H1 (cell line): Measurements from ENCODE around the gene SP8. TPM values are rescaled to one million over a fixed set of nuclear protein-coding genes. Genes with fewer than 3 reads are reported as not detected.

ENCODE experiments used
- CTCF ChIA-PET: fragments of 300-600 bp; sonication (Branson Sonifier 250); formaldehyde crosslinking; loops from one replicate; lab custom pipeline; 2021; ENCODE audit not compliant: partially characterized antibody; lab: Charles Lee
- POLR2A ChIA-PET: fragments of 300-600 bp; sonication (Branson Sonifier 250); formaldehyde crosslinking; loops from one replicate; lab custom pipeline; 2021; ENCODE audit warnings: inconsistent platforms; ENCODE audit not compliant: partially characterized antibody; lab: Charles Lee
- DNase-seq, 2 experiments: peaks; one replicate each; pipeline versions ENCODE4 v3.0.0 to v3.0.0-alpha.2; 2010 to 2022; ENCODE audit warnings: low spot score in 2 of 2, low read depth in 1 of 2, mixed read lengths in 1 of 2
- FAIRE-seq: peaks from 2 replicates; lab custom pipeline; 2011; peaks lifted over from hg19 to GRCh38; lab: Jason Lieb, UNC
- H2AFZ ChIP-seq: 2 replicates; pipeline ENCODE4 v1.8.1; 2012; ENCODE audit warnings: low read length, inconsistent platforms
- H2AK5ac ChIP-seq: 2 replicates; pipeline ENCODE4 v1.6.1; 2013; ENCODE audit warnings: low read depth, low read length
- H2BK120ac ChIP-seq: replicated peaks from 2 replicates; pipeline ENCODE3; 2013; ENCODE audit warnings: low read depth, low read length, inconsistent platforms
- H2BK12ac ChIP-seq: 2 replicates; pipeline ENCODE4 v1.6.1; 2013; ENCODE audit warnings: low read depth, low read length
- H2BK15ac ChIP-seq: 2 replicates; pipeline ENCODE4 v1.6.1; 2013; ENCODE audit warnings: low read length
- H2BK20ac ChIP-seq: 2 replicates; pipeline ENCODE4 v1.6.1; 2013; ENCODE audit warnings: low read length
- H2BK5ac ChIP-seq: 2 replicates; pipeline ENCODE4 v1.6.1; 2013; ENCODE audit warnings: low read depth, low read length
- H3K14ac ChIP-seq: 2 replicates; pipeline ENCODE4 v1.6.1; 2013; ENCODE audit warnings: inconsistent platforms; ENCODE audit not compliant: insufficient read length
- H3K18ac ChIP-seq: 2 replicates; pipeline ENCODE4 v1.6.1; 2013; ENCODE audit warnings: low read length; ENCODE audit errors: extremely low read depth
- H3K23ac ChIP-seq: 2 replicates; pipeline ENCODE4 v1.6.1; 2013; ENCODE audit warnings: inconsistent platforms; ENCODE audit not compliant: insufficient read length
- H3K23me2 ChIP-seq: 2 replicates; pipeline ENCODE4 v1.6.1; 2013; ENCODE audit warnings: low read depth, low read length
- H3K27ac ChIP-seq: 2 replicates; pipeline ENCODE4 v1.6.1; 2011; ENCODE audit warnings: low read depth, low read length, inconsistent platforms
- H3K27me3 ChIP-seq, 4 experiments: replicated peaks in 1 of 4; 1 replicate in 1 of 4; 2 replicates in 3 of 4; pipeline versions ENCODE4 v1.6.1 to v1.8.1; 2011 to 2013; ENCODE audit warnings: low read length in 3 of 4, mild to moderate bottlenecking in 3 of 4, inconsistent platforms in 2 of 4, mixed read lengths in 2 of 4, moderate library complexity in 1 of 4; ENCODE audit not compliant: control insufficient read depth in 3 of 4, insufficient read depth in 3 of 4; ENCODE audit errors: extremely low read depth in 1 of 4
- H3K36me3 ChIP-seq, 4 experiments: 2 replicates each; pipeline versions ENCODE4 v1.6.1 to v1.8.1; 2011 to 2013; ENCODE audit warnings: mild to moderate bottlenecking in 4 of 4, low read length in 3 of 4, moderate library complexity in 2 of 4, control low read depth in 1 of 4, inconsistent platforms in 1 of 4; ENCODE audit not compliant: insufficient read depth in 4 of 4, control insufficient read depth in 2 of 4
- H3K4ac ChIP-seq: replicated peaks from 2 replicates; pipeline ENCODE3; 2013; ENCODE audit warnings: low read length, low read depth, mixed read lengths, inconsistent platforms; ENCODE audit not compliant: insufficient read length
- H3K4me1 ChIP-seq, 4 experiments: replicated peaks in 1 of 4; 1 replicate in 1 of 4; 2 replicates in 3 of 4; pipeline versions ENCODE4 v1.6.1 to v1.8.1; 2011 to 2013; ENCODE audit warnings: low read length in 3 of 4, inconsistent platforms in 2 of 4, mixed read lengths in 1 of 4; ENCODE audit not compliant: insufficient read depth in 4 of 4, control insufficient read depth in 3 of 4
- H3K4me2 ChIP-seq, 2 experiments: 2 replicates each; pipeline versions ENCODE4 v1.6.1 to v1.8.1; 2011 to 2013; ENCODE audit warnings: low read depth in 2 of 2, low read length in 2 of 2, control low read depth in 1 of 2, inconsistent platforms in 1 of 2, mild to moderate bottlenecking in 1 of 2; ENCODE audit not compliant: insufficient read depth in 1 of 2
- H3K4me3 ChIP-seq, 4 experiments: fragments of 200-600, 300-600 bp in 1 of 4; sonication (generic), shearing (Covaris generic), sonication (Bioruptor Twin) in 1 of 4; 2 replicates each; pipeline versions ENCODE4 v1.5.1 to v1.8.1; 2011 to 2016; ENCODE audit warnings: low read length in 4 of 4, low read depth in 3 of 4, control low read depth in 2 of 4, inconsistent platforms in 2 of 4, mild to moderate bottlenecking in 2 of 4, mixed read lengths in 1 of 4, moderate library complexity in 1 of 4; ENCODE audit not compliant: insufficient read depth in 2 of 4; ENCODE audit errors: extremely low read depth in 1 of 4
- H3K56ac ChIP-seq: replicated peaks from 2 replicates; pipeline ENCODE3; 2013; ENCODE audit warnings: low read depth, mild to moderate bottlenecking, mixed read lengths, low read length, inconsistent platforms; ENCODE audit not compliant: insufficient read length
- H3K79me1 ChIP-seq: 2 replicates; pipeline ENCODE4 v1.6.1; 2013; ENCODE audit warnings: low read depth, low read length, control low read depth
- H3K79me2 ChIP-seq, 2 experiments: 2 replicates each; pipeline versions ENCODE4 v1.6.1 to v1.8.1; 2012 to 2013; ENCODE audit warnings: low read length in 2 of 2, mild to moderate bottlenecking in 2 of 2, inconsistent platforms in 1 of 2; ENCODE audit not compliant: insufficient read depth in 2 of 2, control insufficient read depth in 1 of 2
- H3K9ac ChIP-seq, 4 experiments: replicated peaks in 1 of 4; 1 replicate in 1 of 4; 2 replicates in 3 of 4; pipeline versions ENCODE4 v1.6.1 to v1.8.1; 2011 to 2013; ENCODE audit warnings: low read depth in 3 of 4, low read length in 3 of 4, control low read depth in 2 of 4, mild to moderate bottlenecking in 2 of 4, moderate library complexity in 2 of 4, inconsistent platforms in 1 of 4; ENCODE audit errors: extremely low read depth in 1 of 4
- H3K9me3 ChIP-seq, 2 experiments: 2 replicates each; pipeline versions ENCODE4 v1.6.1 to v1.8.1; 2012 to 2013; ENCODE audit warnings: mild to moderate bottlenecking in 2 of 2, moderate library complexity in 2 of 2, control low read depth in 1 of 2, inconsistent platforms in 1 of 2, low read depth in 1 of 2, low read length in 1 of 2, mixed read lengths in 1 of 2; ENCODE audit not compliant: insufficient read depth in 2 of 2
- H4K20me1 ChIP-seq, 2 experiments: replicated peaks in 1 of 2; 2 replicates each; pipeline versions ENCODE3 to v1.8.1; 2011 to 2013; ENCODE audit warnings: inconsistent platforms in 2 of 2, low read length in 2 of 2, mild to moderate bottlenecking in 1 of 2; ENCODE audit not compliant: insufficient read depth in 2 of 2, control insufficient read depth in 1 of 2
- H4K5ac ChIP-seq: 2 replicates; pipeline ENCODE4 v1.6.1; 2013; ENCODE audit warnings: low read length, low read depth, mixed read lengths, inconsistent platforms; ENCODE audit not compliant: insufficient read length
- H4K8ac ChIP-seq: 2 replicates; pipeline ENCODE4 v1.8.0; 2013; ENCODE audit warnings: mild to moderate bottlenecking, moderate library complexity, low read length, inconsistent platforms; ENCODE audit not compliant: insufficient read depth; ENCODE audit errors: extremely low read depth
- H4K91ac ChIP-seq: replicated peaks from 2 replicates; pipeline ENCODE3; 2013; ENCODE audit warnings: low read length, mixed read lengths, inconsistent platforms; ENCODE audit not compliant: insufficient read length
- CBX8 ChIP-seq: fragments of 300-800, 300-1000 bp; sonication (generic); IDR thresholded peaks from 2 replicates; pipeline ENCODE4 v1.7.1; 2016; ENCODE audit warnings: low read depth, low read length, borderline replicate concordance
- POU5F1 ChIP-seq: IDR thresholded peaks from 2 replicates; pipeline ENCODE4 v1.6.1; 2011; ENCODE audit warnings: low read depth, mild to moderate bottlenecking, low read length, moderate library complexity
- WGBS, 2 experiments: shearing (Covaris generic) in 1 of 2; methylation state at CpG; one replicate each; pipeline versions ENCODE4 v1.1.6 to v1.1.7; 2013 to 2015; ENCODE audit warnings: low lambda C conversion rate in 2 of 2, mixed read lengths in 2 of 2, inconsistent platforms in 1 of 2, low coverage in 1 of 2, missing lambda C conversion rate in 1 of 2; ENCODE audit not compliant: insufficient replicate concordance in 2 of 2, insufficient coverage in 1 of 2, insufficient read length in 1 of 2; ENCODE audit errors: extremely low coverage in 1 of 2, missing lambda C conversion rate in 1 of 2; 5-methylcytosine and 5-hydroxymethylcytosine counted together
- polyA plus RNA-seq, 7 experiments: library from polyadenylated mRNA; depleted of rRNA in 3 of 7; stranded (reverse) in 5 of 7; unstranded in 2 of 7; fragments of >200 nt in 5 of 7; fragments of 200-250 nt in 2 of 7; gene quantifications; 1 replicate in 5 of 7; 2 replicates in 1 of 7; 4 replicates in 1 of 7; pipeline versions ENCODE4 v1.2.1 to v1.2.3, GENCODE V29; 2011 to 2013; ENCODE audit warnings: missing spikeins in 2 of 7, mixed read lengths in 2 of 7
- total RNA-seq: library from RNA; stranded (reverse); fragmentation: NEBNext Ultra II Directional; extraction: Animal tissue kit (Norgen Biotek cat#: 25700); gene quantifications from 2 replicates; pipeline ENCODE4 v1.2.1, GENCODE V29; 2021

SP8 gene
- total and polyA plus RNA-seq, 2 of the 8 experiments (the other 6 are each of a cell fraction or from before 2014, with no cell fraction given) = 11.3 to 12.0 TPM

DNA sequence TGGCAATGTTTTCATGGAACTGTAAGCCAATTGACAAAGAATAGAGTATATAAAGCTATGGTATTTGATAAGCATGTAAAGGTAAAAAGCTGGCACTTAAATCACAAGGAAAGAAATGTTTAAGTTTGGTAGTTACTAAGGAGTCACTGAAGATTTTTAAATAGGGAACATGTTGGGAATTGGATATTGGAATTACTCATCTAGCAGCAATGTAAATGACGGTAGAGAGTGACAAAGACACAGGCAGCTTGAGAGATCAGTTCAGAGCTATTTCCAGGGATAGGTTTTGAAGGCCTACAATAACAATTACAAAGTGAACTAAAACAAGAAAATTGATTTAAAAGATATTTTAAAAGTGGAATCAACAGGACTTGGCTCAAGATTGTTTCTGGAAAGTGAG is 36.8 kb downstream of the SP8 start:
- no peak overlapping the region for H3K4me2 ChIP-seq
- POLR2A ChIA-PET = no interaction called here
- no peak overlapping the region for H3K18ac ChIP-seq
- no peak overlapping the region for H2BK12ac ChIP-seq
- no peak overlapping the region for H3K27ac ChIP-seq
- H2BK15ac ChIP-seq = no peak overlapping the region
- no peak overlapping the region for H2AK5ac ChIP-seq
- H3K4me1 ChIP-seq = peaks cover 2 to 4% (median 3%) of the 10 kb centered on the region in 4 experiments; a peak in 4 of 7 replicates
- WGBS, 2 experiments = 85% methylated on average over 1 of the region's 1 CpG; no CpG with 5 or more reads in 1 of the 2 experiments
- no peaks in the 10 kb centered on the region for H3K36me3 ChIP-seq
- H3K79me1 ChIP-seq = no peaks in the 10 kb centered on the region
- no peaks in the 10 kb centered on the region for H4K20me1 ChIP-seq
- no peaks in the 10 kb centered on the region for H3K27me3 ChIP-seq
- H3K79me2 ChIP-seq = no peaks in the 10 kb centered on the region
- no peak overlapping the region for H2AFZ ChIP-seq
- H2BK20ac ChIP-seq = no peak overlapping the region
- H4K8ac ChIP-seq = no peak overlapping the region
- TF ChIP-seq CBX8 (no peak), POU5F1 (no peak)
- TF ChIP-seq, all 59 proteins: peak for 0
- Histone ChIP-seq H3K9ac (no peak overlapping the region), H3K23me2 (no peaks in the 10 kb centered on the region), H3K4me3 (no peak overlapping the region), H2BK120ac (no peak overlapping the region), H3K4ac (no peak overlapping the region), H3K14ac (no peak overlapping the region), H4K91ac (no peak overlapping the region), H3K9me3 (no peaks in the 10 kb centered on the region), H2BK5ac (no peak overlapping the region), H3K56ac (no peak overlapping the region), H3K23ac (no peak overlapping the region), H4K5ac (no peak overlapping the region)
- FAIRE-seq = no peak
- CTCF ChIA-PET = no interaction called here
- no peak for DNase-seq
